ENCODE measurements around the gene GRK4. TPM values are rescaled to one million over a fixed set of nuclear protein-coding genes. Genes with fewer than 3 reads are reported as not detected.

GRK4 gene
- total and polyA plus RNA-seq, 10 of the 15 experiments (the other 5 are each of a cell fraction or from before 2014, with no cell fraction given), result 1.1 to 4.0 (median 2.5) TPM

DNA sequence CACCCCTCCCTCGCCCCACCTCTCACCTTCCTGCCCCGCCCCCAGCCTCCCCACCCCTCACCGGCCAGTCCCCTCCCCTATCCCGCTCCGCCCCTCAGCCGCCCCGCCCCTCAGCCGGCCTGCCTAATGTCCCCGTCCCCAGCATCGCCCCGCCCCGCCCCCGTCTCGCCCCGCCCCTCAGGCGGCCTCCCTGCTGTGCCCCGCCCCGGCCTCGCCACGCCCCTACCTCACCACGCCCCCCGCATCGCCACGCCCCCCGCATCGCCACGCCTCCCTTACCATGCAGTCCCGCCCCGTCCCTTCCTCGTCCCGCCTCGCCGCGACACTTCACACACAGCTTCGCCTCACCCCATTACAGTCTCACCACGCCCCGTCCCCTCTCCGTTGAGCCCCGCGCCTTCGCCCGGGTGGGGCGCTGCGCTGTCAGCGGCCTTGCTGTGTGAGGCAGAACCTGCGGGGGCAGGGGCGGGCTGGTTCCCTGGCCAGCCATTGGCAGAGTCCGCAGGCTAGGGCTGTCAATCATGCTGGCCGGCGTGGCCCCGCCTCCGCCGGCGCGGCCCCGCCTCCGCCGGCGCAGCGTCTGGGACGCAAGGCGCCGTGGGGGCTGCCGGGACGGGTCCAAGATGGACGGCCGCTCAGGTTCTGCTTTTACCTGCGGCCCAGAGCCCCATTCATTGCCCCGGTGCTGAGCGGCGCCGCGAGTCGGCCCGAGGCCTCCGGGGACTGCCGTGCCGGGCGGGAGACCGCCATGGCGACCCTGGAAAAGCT lies 110.9 kb downstream of the GRK4 start, which contains the start of the genes HTT and HTT-AS (continued):
- peak; percentile 66 for TF ChIP-seq IRF3 (IDR thresholded peaks at IDR 0.05)

DNA sequence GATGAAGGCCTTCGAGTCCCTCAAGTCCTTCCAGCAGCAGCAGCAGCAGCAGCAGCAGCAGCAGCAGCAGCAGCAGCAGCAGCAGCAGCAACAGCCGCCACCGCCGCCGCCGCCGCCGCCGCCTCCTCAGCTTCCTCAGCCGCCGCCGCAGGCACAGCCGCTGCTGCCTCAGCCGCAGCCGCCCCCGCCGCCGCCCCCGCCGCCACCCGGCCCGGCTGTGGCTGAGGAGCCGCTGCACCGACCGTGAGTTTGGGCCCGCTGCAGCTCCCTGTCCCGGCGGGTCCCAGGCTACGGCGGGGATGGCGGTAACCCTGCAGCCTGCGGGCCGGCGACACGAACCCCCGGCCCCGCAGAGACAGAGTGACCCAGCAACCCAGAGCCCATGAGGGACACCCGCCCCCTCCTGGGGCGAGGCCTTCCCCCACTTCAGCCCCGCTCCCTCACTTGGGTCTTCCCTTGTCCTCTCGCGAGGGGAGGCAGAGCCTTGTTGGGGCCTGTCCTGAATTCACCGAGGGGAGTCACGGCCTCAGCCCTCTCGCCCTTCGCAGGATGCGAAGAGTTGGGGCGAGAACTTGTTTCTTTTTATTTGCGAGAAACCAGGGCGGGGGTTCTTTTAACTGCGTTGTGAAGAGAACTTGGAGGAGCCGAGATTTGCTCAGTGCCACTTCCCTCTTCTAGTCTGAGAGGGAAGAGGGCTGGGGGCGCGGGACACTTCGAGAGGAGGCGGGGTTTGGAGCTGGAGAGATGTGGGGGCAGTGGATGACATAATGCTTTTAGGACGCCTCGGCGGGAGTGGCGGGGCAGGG lies 111.7 kb downstream of the GRK4 start:
- RAD21 ChIA-PET (ENCODE audit: unreplicated experiment), result interaction anchor here (0.7 to 1.2 kb wide), 3 partner anchors 27 to 33 kb away, joined by 3 to 4 read pairs (median 3); no protein-coding TSS in a partner anchor
- ATAC-seq (peak; percentile 17), FAIRE-seq (peak; percentile 41), DNase-seq (ENCODE audit: low read depth, low spot score) (no peak)
- H2AFZ ChIP-seq (ENCODE audit: control insufficient read depth, low read depth, low read length), result peak overlapping the region; percentile 21; the same call in 1 of the 2 replicates
- H4K20me1 ChIP-seq (ENCODE audit: control insufficient read depth, insufficient read depth), result no peaks in the 10 kb centered on the region
- TSS peak; percentile 94 for BruUV-seq (replicated peaks)
- SMC1A ChIA-PET (ENCODE audit: uncharacterized antibody, unreplicated experiment), result interaction anchor here (1.5 kb wide), 1 partner anchor 31 kb away, joined by 3 read pairs; no protein-coding TSS in a partner anchor
- no peaks in the 10 kb centered on the region for H3K9me3 ChIP-seq (replicated peaks; ENCODE audit: control insufficient read depth, insufficient read depth, low read length)
- POLR2A ChIA-PET, result interaction anchor here (0.9 to 2.7 kb wide), 7 partner anchors 8 to 139 kb away, joined by 3 to 7 read pairs (median 4); no protein-coding TSS in a partner anchor
- intact Hi-C loops (cut with micrococcal nuclease; ENCODE audit: unreplicated experiment) (loop anchor here (10.0 kb wide), 1 partner anchor 810 kb away; the partner anchor contains the start of gene MXD4), in situ Hi-C loops (cut with MboI) (no loop called here)
- peaks cover 9% of the 10 kb centered on the region for H3K4me1 ChIP-seq (ENCODE audit: control insufficient read depth, insufficient read depth, low read length)
- H3K79me2 ChIP-seq (ENCODE audit: control insufficient read depth, insufficient read depth, low read length), result peaks cover 49% of the 10 kb centered on the region
- H3K9ac ChIP-seq (ENCODE audit: control insufficient read depth, insufficient read depth, low read length), result peak overlapping the region; percentile 93
- H3K27me3 ChIP-seq (replicated peaks in 1 of 2; ENCODE audit: control insufficient read depth in 2 of 2, insufficient read depth in 2 of 2, low read length in 1 of 2), result no peaks in the 10 kb centered on the region
- peak overlapping the region; percentile 100 for H3K4me3 ChIP-seq
- CTCF ChIA-PET, result interaction anchor here (0.9 kb wide), 1 partner anchor 140 kb away, joined by 3 read pairs; no protein-coding TSS in a partner anchor
- WGBS (ENCODE audit: insufficient coverage, insufficient replicate concordance, low lambda C conversion rate, missing lambda C conversion rate), result 0% methylated on average over 31 of the region's 60 CpGs
- H3K27ac ChIP-seq (ENCODE audit: control insufficient read depth, insufficient read depth), result peak overlapping the region; percentile 94
- no peaks in the 10 kb centered on the region for H3K36me3 ChIP-seq (ENCODE audit: control insufficient read depth in 2 of 2, insufficient read depth in 2 of 2, low read length in 1 of 2)
- peak overlapping the region; percentile 49 for H3K4me2 ChIP-seq (ENCODE audit: control insufficient read depth, insufficient read depth)
- TF ChIP-seq CREM (IDR thresholded peaks at IDR 0.05; ENCODE audit: low read depth), result peak; percentile 44; the same call in 1 of the 2 replicates
- TF ChIP-seq ETV6 (conservative IDR thresholded peaks at IDR 0.05 in 1 of 2, IDR thresholded peaks at IDR 0.05 in 1 of 2; ENCODE audit: borderline replicate concordance in 1 of 2, low read depth in 1 of 2), result no peak
- no peak for TF ChIP-seq ZZZ3 (IDR thresholded peaks at IDR 0.05; ENCODE audit: control insufficient read depth, insufficient read length, low read depth)
- TF ChIP-seq ZNF217 (IDR thresholded peaks at IDR 0.05), result no peak
- TF ChIP-seq CREB1 (IDR thresholded peaks at IDR 0.05; ENCODE audit: low read depth), result no peak
- TF ChIP-seq, protein P1, sequence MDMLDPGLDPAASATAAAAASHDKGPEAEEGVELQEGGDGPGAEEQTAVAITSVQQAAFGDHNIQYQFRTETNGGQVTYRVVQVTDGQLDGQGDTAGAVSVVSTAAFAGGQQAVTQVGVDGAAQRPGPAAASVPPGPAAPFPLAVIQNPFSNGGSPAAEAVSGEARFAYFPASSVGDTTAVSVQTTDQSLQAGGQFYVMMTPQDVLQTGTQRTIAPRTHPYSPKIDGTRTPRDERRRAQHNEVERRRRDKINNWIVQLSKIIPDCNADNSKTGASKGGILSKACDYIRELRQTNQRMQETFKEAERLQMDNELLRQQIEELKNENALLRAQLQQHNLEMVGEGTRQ (IDR thresholded peaks at IDR 0.05; ENCODE audit: borderline replicate concordance, low read depth, low read length), result no peak
- no peak for TF ChIP-seq PRDM15 (CRISPR knock-in tag; IDR thresholded peaks at IDR 0.05)
- peak; percentile 83; the same call in 1 of the 2 replicates for TF ChIP-seq SMAD5 (IDR thresholded peaks at IDR 0.05; ENCODE audit: low read depth)
- TF ChIP-seq CBX5 (IDR thresholded peaks at IDR 0.05; ENCODE audit: low read depth), result no peak
